GM21825 (cell line): ENCODE data around the gene UBE2G1.
"Not testable (repeated sequence)": the region's sequence is repeated elsewhere in the genome, so short reads cannot be mapped to it uniquely, and the experiment has no call there.

Experiments used
- ATAC-seq: cut with Tn5 transposase; IDR thresholded peaks from one replicate; pipeline ENCODE4 v1.9.1; 2021; ENCODE audit warnings: mild to moderate bottlenecking, moderate library complexity; ENCODE audit not compliant: unreplicated experiment

Gene UBE2G1

DNA sequence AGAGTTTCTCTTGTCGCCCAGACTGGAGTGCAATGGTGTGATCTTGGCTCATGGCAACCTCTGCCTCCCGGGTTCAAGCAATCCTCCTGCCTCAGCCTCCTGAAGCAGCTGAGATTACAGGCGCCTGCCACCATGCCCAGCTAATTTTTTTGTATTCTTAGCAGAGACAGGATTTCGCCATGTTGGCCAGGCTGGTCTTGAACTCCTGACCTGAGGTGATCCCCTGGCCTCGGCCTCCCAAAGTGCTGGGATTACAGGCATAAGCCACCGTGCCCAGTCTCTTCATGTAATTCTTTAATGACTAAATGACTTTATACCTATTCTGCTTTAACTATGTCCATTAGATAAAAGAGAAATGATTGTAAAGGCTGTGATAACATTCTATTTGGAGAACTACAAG is 111.2 kb downstream of the UBE2G1 start:
- not testable (repeated sequence) for ATAC-seq

DNA sequence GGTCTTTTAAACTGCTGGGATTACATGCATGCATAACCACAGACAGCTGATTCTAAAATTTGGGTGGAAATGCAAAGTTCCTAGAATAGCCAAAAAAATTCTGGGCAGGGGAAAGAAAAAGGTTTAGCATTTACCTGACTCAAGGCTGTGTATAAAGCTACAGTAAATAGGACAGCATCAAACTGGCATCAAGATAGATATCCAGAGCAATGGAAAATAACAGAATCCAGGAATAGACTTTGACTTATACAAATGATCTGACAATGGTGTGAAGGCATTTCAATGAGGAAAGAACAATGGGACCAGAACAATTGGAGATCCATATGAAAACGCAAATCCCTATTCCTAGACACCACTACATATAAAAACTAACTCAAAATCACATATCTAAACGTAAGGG is 115.6 kb downstream of the UBE2G1 start:
- ATAC-seq = no peak

DNA sequence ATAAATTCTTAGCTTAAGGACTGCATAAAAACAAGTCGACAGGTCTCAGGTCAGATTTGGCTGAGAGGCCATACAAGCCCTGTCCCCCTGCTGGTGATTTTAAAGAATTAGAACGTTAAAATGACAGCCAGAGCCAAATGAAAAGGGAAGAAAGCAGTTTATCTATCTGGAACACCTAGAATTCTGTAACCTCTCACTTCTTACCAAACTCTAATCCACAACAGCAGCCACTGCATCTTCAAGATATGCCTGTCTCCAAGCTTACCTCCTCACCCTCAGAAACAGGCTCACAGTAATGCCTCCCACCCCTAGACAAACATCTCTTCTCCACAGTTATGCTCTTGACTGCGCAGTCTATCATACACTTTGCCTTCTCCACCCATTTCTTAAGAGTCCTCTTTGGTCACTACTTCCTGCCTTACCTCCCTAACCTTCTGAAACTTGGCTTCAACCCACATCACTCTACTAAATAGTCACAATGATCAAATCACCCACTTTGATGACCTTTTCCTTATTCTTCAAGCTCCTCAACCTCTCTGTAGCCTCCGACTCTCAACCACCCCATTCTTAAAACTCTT is 116.9 kb downstream of the UBE2G1 start:
- no peak for ATAC-seq

DNA sequence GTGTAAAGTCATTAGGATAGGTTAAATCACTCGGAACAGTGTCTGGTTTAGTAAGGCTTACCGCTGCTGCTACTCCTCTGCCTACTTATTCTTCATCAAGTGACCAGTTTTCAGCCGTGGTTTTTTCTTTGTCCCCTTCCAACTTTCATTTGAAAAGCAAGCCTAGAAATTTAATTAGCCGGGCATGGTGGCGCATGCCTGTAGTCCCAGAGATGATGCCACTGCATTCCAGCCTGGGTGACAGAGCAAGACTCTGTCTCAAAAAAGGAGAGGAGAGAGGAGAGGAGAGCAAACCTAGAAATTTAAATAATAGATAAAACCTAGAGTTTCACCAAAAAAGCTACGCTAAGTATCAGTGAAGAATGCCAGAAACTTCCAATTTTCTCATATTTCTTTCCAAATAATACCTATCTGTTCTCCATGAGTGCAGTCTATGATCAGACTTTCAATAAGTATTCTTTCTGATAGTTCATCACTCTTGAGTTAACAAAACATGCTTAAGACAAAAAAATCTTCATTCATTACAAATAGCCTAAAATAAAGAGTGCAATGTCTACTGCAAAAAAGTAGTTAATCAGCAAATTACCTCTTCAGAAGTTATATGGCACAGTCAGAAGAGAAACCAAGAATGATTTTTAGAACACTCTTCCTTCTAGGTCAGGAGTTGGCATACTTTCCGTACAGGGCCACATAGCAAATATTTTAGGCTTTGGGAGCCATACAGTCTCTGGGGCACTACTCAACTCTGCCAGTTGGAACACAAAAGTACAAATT is 117.8 kb downstream of the UBE2G1 start:
- no peak for ATAC-seq

DNA sequence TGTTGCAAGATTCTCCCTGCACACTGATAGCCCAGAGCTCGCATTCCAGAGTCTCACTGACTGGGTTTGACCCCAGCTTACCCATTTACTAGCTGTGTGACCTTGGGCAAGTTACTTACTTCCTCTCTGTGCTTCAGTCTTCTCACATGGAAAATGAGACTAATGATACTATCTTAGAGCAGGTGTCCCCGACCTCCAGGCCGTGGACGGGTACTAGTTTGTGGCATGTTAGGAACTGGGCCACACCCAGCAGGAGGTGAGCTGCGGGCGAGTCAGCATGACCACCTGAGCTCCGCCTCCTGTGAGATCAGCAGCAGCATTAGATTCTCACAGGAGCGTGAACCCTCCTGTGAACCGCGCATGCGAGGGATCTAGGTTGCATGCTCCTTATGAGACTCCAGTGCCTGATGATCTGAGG is 118.5 kb downstream of the UBE2G1 start:
- no peak for ATAC-seq

DNA sequence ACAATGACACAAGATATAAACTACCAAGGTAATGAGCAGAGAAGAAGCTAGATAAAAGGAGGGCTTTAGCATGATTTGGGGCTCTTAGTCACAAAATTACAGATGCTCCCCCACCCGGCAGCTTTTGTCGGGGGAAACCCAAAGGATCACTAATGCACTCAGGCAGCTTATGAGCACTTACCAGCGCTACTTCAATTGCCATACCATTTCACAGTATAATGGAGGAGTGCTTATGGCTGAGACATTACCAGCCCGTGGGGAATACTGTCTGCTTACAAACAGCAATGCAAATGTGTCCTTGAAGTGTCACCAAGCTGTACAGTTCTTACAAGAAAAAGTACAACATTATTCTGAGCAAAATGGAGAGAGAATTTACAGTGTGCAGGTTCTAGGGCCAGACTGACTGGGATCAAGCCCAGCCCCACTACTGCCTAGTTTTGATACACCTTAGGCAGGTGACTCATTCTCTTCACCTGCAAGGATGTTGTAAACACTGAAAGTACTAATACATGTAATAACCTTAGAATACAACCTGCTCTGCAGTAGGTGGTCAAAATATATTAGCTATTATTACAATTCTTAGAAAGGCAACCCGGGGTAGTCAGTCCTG is 119.0 kb downstream of the UBE2G1 start:
- no peak for ATAC-seq

DNA sequence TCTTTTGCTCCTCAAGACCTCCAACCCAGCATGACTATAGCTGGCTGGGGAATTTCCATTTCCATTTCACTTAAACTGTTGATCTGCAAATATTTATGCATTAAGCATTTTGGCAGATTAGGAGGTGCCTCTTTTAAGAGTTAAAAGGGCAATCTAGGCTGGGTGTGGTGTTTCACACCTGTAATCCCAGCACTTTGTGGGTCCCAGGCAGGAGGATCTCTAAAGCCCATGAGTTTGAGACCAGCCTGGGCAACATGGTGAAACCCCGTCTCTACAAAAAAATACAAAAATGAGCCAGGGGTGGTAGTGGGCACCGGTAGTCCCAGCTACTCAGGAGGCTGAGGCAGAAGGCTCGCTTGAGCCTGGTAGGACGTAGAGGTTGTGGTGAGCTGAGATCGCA is 119.8 kb downstream of the UBE2G1 start:
- no peak for ATAC-seq

DNA sequence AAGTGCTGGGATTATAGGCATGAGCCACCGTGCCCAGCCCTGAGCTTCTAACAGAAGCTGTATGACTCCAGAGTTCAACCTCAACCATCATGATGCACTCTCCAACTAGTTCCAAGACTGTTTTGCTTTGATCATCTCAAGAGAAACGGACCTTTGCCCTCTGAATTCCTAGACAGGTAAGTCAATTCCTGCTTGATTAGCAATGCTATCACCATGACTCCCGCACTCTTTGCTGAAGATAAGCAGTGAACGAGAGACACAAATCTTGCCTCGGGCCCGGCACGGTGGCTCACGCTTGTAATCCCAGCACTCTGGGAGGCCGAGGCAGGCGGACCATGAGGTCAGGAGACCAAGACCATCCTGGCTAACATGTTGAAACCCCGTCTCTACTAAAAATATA is 124.9 kb downstream of the UBE2G1 start:
- ATAC-seq = no peak

DNA sequence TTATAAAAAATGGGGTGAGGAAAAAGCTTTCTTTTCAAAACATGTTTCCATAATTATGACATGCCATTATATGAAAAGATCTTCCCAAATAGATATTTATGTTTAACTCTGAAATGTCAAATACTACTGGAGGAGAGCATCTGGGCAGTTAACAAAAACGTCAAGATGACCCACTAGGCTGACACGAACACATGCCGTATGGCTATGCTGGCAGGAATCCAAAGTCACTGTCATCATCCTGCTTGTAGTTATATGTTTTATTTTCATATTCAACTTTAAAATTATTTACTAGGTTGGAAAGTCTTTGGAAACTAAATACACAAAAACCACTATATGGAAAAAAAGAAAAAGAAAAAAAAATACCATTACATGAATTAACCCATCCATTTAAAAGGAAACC is 130.0 kb downstream of the UBE2G1 start:
- ATAC-seq = no peak

DNA sequence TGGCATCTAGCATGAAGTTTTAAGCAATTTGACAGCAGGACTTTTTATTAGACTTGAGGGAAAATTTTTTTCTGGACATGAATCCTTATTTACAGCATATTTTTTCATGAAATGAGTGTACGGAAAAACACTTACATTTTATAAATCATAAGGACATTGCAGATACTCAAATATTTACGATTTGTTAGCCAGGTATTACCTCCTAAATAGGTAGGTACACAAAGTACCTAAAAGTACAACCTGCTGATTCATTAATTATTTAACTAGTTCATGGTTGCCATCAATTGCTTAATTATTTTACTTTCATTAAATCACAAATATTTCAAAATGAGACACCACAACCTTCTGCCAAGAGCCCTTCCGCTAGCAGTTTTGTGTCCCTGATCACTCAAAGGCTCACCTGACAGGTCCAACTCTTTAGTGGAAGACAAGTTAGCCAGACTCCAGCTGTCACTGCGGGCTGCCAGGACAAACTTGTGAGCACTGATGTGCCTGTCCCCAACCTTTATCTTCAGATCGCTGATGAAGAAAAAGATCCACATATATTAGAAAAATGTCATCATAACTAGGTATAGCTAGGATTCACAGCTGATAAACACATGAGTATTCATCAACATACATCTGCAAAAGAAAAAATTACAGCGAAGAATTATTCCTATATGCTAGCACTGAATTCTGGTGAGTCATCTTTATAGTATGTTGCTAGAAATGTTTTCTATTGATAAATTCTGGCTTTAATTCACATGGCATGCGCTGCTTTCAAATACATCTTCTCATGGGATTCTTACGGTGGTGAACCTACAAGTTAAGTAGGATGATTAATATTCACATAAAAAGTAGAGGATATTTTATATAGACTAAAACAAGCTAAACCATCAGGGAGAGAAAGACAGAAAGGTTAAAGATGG is 130.8 kb downstream of the UBE2G1 start:
- no peak for ATAC-seq

DNA sequence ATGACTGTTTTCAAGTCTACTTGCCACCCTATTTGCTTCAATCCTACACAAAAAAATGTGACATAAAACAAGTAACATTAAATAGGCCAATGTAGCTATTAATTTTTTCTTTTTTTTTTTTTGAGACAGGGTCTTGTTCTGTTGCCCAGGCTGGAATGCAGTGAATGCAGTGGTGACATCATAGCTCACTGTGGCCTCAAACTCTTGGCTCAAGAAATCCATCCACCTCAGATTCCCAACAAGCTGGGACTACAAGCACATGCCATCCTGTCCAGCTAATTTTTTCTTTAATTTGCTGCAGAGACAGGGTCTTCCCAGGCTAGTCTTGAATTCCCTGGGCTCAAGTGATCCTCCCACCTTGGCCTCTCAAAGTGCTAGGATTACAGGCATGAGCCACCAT is 132.1 kb downstream of the UBE2G1 start:
- no peak for ATAC-seq

DNA sequence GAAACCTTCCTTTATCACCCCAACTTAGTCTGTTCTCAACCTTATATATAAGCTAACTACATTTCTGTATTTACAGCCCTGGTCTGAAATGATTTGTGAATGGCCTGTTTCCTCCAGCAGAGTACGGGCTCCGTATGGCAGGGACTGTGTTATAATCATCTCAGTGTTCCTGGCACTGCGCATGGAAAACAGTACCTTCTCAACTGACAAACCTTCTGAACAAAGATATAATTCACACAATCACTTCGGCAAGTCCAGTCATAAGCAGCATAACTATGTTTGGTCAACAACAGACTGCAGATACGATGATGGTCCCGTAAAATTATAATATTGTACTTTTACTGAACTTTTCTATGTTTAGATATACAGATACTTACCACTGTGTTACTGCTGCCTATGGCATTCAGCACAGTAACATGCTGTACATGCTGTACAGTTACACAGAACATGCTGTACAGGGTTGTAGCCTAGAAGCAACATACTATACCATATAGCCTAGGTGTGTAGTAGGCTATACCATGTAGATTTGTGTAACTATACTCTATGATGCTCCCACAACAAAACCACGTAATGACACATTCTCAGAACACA is 132.7 kb downstream of the UBE2G1 start:
- ATAC-seq = no peak

DNA sequence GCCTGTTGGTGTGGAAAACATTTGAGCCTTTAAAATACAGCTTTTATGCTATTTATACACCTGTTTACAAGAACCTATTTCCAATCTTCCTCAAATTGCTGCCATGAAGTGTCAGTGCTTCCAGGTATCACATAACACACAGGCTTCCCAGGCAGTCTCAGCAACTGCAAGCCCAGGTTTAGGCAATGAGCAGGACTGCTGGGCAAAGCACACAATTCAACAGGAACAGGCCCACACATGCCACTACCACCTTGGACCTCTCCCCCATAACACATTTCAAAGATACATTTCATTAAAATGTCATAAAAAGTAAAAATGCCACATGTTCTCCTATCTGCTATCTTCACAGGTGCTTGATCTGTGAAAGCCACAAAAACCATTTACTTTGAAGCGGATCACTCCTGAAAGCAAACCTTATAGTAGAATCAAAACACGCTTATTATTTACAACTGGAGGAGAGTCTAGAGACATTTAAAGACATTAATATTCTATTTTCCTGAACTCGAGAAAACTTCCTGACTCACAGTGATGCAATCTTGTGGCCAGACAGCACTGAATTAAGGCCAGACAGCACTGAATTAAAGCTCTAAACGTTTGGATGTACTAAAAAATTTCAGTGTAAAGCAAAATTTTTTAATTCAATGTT is 134.2 kb downstream of the UBE2G1 start:
- no peak for ATAC-seq

DNA sequence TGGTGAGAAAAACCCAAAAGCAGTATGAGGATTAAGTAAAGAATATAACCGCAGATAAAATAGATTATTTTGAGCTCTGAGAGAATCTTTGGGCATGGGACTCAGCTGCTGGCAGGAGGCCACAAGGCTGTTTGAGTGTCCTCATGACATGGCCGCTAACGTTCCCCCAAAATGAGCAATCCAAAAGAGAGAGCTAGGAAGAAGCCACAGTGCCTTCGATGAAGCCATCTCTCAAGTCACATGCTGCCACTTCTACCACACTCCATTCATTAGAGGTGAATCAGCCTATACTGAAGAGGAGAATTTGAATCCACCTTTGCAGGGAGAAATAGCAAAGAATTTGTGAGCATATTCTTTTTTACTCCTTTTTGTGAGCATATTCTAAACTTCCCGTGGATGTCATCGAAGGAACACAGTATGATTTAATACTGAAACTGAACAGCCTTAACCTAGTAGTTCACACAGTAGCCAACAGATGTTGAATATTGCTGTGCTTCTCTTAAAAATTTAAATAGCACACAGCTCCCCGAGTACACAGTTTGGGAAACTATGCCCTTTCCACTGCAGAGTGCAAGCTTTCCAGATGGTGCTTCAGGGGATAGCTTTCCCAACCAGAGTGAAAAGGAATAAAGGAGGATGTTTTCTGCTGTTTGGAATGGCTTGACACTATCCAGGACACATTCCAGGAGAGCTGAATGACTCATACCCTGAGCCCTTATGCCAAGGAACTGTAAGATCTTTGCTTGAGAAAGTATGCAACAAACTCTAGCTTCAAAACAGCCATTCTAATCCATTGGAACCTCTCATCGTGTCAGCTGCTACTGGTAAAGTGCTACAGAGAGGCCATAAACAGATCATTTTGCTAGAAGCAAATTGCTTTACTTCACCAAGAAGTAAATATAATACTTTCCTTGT is 136.6 kb downstream of the UBE2G1 start:
- no peak for ATAC-seq

DNA sequence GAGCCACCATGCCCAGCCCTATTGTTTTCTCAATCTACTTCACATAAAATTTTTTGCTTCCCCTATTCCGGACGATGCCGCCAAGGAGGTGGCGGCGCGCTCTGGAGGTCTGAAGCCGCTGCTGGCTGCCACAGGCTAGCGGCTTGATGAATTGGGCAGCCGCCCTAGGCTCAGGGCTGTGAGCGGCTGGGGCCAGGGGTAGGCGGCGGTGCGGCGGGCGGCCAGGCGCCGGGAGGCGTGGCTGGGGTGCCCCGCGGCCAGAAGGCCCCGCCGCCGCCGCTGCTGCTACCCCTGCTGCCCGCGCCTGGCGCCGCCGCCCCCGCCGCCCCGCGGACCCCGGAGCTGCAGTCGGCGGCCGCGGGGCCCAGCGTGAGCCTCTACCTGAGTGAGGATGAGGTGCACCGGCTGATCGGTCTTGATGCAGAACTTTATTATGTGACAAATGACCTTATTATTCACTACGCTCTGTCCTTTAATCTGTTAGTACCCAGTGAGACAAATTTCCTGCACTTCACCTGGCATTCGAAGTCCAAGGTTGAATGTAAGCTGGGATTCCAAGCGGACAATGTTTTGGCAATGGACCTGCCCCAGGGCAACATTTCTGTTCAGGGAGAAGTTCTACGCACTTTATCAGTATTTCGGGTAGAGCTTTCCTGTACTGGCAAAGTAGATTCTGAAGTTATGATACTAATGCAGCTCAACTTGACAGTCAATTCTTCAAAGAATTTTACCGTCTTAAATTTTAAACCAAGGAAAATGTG is 144.4 kb downstream of the UBE2G1 start:
- ATAC-seq = no peak

DNA sequence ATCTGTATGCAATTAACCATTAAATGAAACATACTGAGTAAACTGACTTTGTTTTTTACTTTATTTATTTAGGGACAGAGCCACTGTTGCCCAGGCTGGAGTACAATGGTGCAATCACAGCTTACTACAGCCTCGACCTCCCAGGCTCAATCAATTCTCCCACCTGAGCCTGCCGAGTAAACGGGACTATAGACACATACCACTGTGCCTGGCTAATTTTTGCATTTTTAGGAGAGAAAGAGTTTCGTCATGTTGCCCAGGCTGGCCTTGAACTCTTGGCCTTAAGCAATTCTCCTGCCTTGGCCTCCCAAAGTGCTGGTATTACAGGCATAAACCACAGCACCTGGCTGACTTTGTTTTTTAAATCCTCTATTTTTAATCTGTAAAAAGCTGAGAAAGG is 145.3 kb downstream of the UBE2G1 start:
- ATAC-seq = no peak

DNA sequence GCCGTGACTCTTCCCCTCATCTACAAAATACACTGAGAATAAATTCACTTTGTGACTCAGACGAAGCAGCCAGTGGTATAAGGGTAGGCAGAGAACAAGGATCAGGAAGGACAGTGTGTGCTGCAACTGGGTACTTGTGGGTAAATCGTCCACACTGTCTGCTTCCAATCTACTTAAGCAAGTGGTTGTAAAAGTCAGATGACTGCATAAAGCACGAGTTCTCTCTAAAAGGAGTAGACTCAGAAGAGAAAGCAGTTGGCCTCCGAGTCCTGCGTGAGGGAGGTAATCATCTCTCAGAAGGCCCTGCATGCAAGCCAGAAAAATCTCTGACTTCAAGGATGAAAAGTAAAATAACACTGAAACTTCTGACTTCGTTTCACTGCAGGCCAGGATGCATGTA is 145.8 kb downstream of the UBE2G1 start:
- ATAC-seq = no peak
